Lung (tissue), 12 donors: ENCODE data around the gene ADARB1. TPM values are rescaled to one million over a fixed set of nuclear protein-coding genes. Genes with fewer than 3 reads are reported as not detected.

Source experiments
- ATAC-seq: fragments of 200-7000 bp; cut with Tn5 transposase; one replicate; pipeline ENCODE4 v1.9.1; 2020; ENCODE audit warnings: moderate number of reproducible peaks; ENCODE audit not compliant: insufficient read depth, low FRiP score
- DNase-seq, 3 donors: peaks; one replicate each; pipeline ENCODE4 v3.0.0-alpha.2; 2013 to 2017
- H3K27ac ChIP-seq, 2 donors: one replicate each; pipeline ENCODE4 v1.5.1; 2013; ENCODE audit warnings: mild to moderate bottlenecking in 2 of 2, moderate library complexity in 2 of 2, control low read depth in 1 of 2, inconsistent platforms in 1 of 2, low read depth in 1 of 2, low read length in 1 of 2
- H3K27me3 ChIP-seq, 3 donors: one replicate each; pipeline ENCODE4 v1.5.1; 2013; ENCODE audit warnings: low read length in 2 of 3; ENCODE audit not compliant: control insufficient read depth in 3 of 3, insufficient read depth in 3 of 3
- H3K36me3 ChIP-seq, 4 donors: one replicate each; pipeline ENCODE4 v1.5.1; 2013; ENCODE audit warnings: low read length in 4 of 4, mild to moderate bottlenecking in 1 of 4, moderate library complexity in 1 of 4; ENCODE audit not compliant: control insufficient read depth in 4 of 4, insufficient read depth in 4 of 4
- H3K4me1 ChIP-seq, 5 donors: one replicate each; pipeline ENCODE4 v1.5.1; 2013; ENCODE audit warnings: low read length in 5 of 5, mild to moderate bottlenecking in 2 of 5, moderate library complexity in 1 of 5; ENCODE audit not compliant: control insufficient read depth in 5 of 5, insufficient read depth in 5 of 5
- H3K4me3 ChIP-seq: one replicate; pipeline ENCODE4 v1.5.1; 2013; ENCODE audit warnings: mild to moderate bottlenecking, control low read depth, moderate library complexity
- H3K9ac ChIP-seq, 2 donors: one replicate each; pipeline ENCODE4 v1.5.1; 2013; ENCODE audit warnings: low read length in 2 of 2, control low read depth in 1 of 2; ENCODE audit not compliant: insufficient read depth in 1 of 2
- H3K9me3 ChIP-seq, 4 donors: one replicate each; pipeline ENCODE4 v1.5.1; 2013; ENCODE audit warnings: low read length in 3 of 4, mild to moderate bottlenecking in 1 of 4, moderate library complexity in 1 of 4; ENCODE audit not compliant: control insufficient read depth in 4 of 4, insufficient read depth in 3 of 4
- WGBS, 2 donors: extraction: QIAGEN DNeasy Blood & Tissue Kit; methylation state at CpG; one replicate each; pipeline ENCODE4 v1.1.7; 2013; 5-methylcytosine and 5-hydroxymethylcytosine counted together
- polyA plus RNA-seq, 2 donors: library from polyadenylated mRNA; stranded (reverse); fragments of 200-250 nt; gene quantifications; one replicate each; pipeline ENCODE4 v1.2.1, GENCODE V29; 2013
- total RNA-seq, 2 donors: library from RNA; depleted of rRNA in 1 of 2; stranded (reverse); fragments of >200 nt in 1 of 2; gene quantifications; one replicate each; pipeline ENCODE4 v1.2.1, GENCODE V29; 2014 to 2021
- TF ChIP-seq, protein P1 (sequence below): IDR thresholded peaks from 2 replicates; pipeline ENCODE4 v1.5.1; 2012; ENCODE audit warnings: mild to moderate bottlenecking; ENCODE audit errors: control extremely low read depth, extremely low read depth
- donor health status: control.
- donor health status: control.
- donor health status: Bipolar disorder and iron deficiency.
- donor health status: healthy.
- donor health status: DM: yes; HTN: yes; CAD: no.

The ADARB1 gene
- total and polyA plus RNA-seq, 4 donors, result 13.4 to 47.7 (median 32.6) TPM

DNA sequence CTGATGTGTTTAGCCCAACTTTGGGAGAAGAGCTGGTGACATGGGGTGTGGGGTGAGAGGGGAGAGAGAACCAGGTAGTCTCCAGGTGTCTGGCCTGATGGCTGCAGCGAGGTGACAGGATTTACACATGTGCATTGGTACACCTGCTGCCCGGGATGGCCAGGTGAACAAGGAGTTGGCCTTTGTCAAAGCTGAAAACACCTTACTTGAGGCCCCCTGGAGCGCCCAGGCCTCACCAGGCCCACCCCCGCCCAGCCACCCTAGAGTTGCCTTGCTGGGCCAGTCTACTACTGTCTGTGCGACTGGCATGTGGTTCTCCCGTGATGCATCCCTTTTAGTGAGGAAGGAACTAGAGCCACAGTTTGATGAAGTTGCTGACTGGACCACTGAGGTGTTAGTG lies 90.5 kb downstream of the ADARB1 start:
- TF ChIP-seq, protein P1, sequence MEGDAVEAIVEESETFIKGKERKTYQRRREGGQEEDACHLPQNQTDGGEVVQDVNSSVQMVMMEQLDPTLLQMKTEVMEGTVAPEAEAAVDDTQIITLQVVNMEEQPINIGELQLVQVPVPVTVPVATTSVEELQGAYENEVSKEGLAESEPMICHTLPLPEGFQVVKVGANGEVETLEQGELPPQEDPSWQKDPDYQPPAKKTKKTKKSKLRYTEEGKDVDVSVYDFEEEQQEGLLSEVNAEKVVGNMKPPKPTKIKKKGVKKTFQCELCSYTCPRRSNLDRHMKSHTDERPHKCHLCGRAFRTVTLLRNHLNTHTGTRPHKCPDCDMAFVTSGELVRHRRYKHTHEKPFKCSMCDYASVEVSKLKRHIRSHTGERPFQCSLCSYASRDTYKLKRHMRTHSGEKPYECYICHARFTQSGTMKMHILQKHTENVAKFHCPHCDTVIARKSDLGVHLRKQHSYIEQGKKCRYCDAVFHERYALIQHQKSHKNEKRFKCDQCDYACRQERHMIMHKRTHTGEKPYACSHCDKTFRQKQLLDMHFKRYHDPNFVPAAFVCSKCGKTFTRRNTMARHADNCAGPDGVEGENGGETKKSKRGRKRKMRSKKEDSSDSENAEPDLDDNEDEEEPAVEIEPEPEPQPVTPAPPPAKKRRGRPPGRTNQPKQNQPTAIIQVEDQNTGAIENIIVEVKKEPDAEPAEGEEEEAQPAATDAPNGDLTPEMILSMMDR, result no peak
- no peak overlapping the region for H3K9ac ChIP-seq
- DNase-seq (no peak), ATAC-seq (no peak)
- H3K9me3 ChIP-seq, result no peaks in the 10 kb centered on the region
- H3K4me3 ChIP-seq, result no peak overlapping the region
- peaks cover 0 to 8% (median 0%) of the 10 kb centered on the region in 5 donors for H3K4me1 ChIP-seq
- WGBS, 2 donors, result 80 to 90% methylated on average over 6 of the region's 6 CpGs
- peaks cover 0 to 4% (median 0%) of the 10 kb centered on the region in 4 donors for H3K36me3 ChIP-seq
- no peak overlapping the region for H3K27ac ChIP-seq
- no peaks in the 10 kb centered on the region for H3K27me3 ChIP-seq

DNA sequence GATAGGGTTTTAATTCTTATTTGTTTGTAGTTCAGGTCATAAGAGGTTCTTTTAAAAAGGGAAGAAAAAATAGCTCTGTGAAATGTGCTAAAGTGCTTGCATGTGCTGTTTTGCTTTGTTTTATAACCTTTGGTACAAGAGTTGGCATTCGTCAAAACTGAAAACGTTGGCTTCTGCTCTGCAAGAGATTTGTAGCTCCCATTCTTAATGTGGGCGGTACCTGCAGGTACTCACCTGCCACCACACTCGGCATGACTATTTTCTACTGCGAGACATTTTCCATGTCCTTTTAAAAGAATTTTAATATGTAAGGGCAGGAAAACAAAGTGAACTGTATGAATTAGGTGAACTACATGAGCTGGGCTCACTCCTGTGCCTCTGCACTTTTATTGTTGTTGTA lies 92.6 kb downstream of the ADARB1 start:
- peaks cover 0 to 2% (median 1%) of the 10 kb centered on the region in 4 donors for H3K36me3 ChIP-seq
- H3K9ac ChIP-seq, result no peak overlapping the region
- no peak overlapping the region for H3K4me3 ChIP-seq
- 70 to 76% methylated on average over 5 of the region's 5 CpGs for WGBS, 2 donors
- DNase-seq (no peak), ATAC-seq (no peak)
- H3K27me3 ChIP-seq, result no peaks in the 10 kb centered on the region
- peaks cover 0 to 8% (median 0%) of the 10 kb centered on the region in 5 donors for H3K4me1 ChIP-seq
- H3K27ac ChIP-seq, result no peak overlapping the region
- H3K9me3 ChIP-seq, result no peaks in the 10 kb centered on the region
- TF ChIP-seq, protein P1, result no peak

DNA sequence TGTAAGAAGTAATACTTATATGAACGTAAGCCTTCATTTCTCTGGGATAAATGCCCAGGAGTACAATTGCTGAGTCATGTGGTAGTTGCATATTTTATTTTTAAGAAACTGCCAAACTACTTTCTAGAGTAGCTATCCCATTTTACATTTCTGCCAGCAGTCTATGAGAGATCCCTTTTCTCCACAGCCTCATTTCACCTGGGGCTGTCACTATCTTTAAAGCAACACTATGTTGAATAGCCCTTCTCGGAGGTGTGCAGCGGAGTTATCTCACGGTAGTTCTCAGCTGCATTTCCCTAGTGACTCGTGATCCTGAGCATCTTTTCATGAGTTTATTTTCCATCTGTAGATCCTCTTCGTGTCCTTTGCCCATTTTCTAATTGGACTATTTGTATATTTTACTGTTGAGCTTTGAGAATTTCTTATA lies 93.4 kb downstream of the ADARB1 start:
- TF ChIP-seq, protein P1, result no peak
- peaks cover 0 to 5% (median 3%) of the 10 kb centered on the region in 4 donors for H3K36me3 ChIP-seq
- 58 to 64% methylated on average over 6 of the region's 6 CpGs for WGBS, 2 donors
- H3K27me3 ChIP-seq, result no peaks in the 10 kb centered on the region
- H3K9me3 ChIP-seq, result no peaks in the 10 kb centered on the region
- H3K4me1 ChIP-seq, result peaks cover 0 to 8% (median 0%) of the 10 kb centered on the region in 5 donors
- H3K4me3 ChIP-seq, result no peak overlapping the region
- ATAC-seq (no peak), DNase-seq (peak in 2 of 3 donors; percentile 24 to 54)
- H3K9ac ChIP-seq, result no peak overlapping the region
- no peak overlapping the region for H3K27ac ChIP-seq

DNA sequence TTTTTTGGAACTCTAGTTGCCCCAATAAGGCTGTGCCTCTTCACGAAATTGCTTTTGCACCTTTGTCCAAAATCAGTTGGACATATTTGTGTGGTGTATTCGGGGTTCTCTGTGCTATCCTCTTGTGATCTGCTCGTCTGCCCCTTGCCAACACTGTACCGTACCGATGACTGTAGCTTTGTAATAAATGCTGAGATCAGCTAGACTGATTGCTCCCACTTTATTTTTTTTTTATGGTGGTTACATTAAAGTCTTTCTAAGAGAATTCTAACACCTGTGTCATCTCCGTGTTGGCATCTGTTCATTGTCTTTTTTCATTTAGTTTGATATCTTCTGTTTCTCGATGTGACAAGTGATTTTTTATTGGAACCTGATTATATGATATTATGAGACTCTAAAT lies 94.1 kb downstream of the ADARB1 start:
- Histone ChIP-seq H3K9me3 (no peaks in the 10 kb centered on the region), H3K27me3 (no peaks in the 10 kb centered on the region), H3K4me3 (no peak overlapping the region), H3K27ac (no peak overlapping the region), H3K36me3 (peaks cover 0 to 5% (median 4%) of the 10 kb centered on the region in 4 donors), H3K4me1 (peaks cover 0 to 7% (median 0%) of the 10 kb centered on the region in 5 donors), H3K9ac (no peak overlapping the region)
- DNase-seq, result no peak
- TF ChIP-seq, protein P1, result no peak
- 75 to 82% methylated on average over 7 of the region's 7 CpGs for WGBS, 2 donors
- no peak for ATAC-seq
